Dermis lymphatic vessel endothelial cell (primary cell): ENCODE results near the gene MEPE. TPM values are rescaled to one million over a fixed set of nuclear protein-coding genes. Genes with fewer than 3 reads are reported as not detected.

Experiments used
- total RNA-seq: library from RNA; depleted of rRNA; stranded (reverse); fragments of >200 nt; gene quantifications from 2 replicates; pipeline ENCODE4 v1.2.1, GENCODE V29; 2014

The MEPE gene, protein sequence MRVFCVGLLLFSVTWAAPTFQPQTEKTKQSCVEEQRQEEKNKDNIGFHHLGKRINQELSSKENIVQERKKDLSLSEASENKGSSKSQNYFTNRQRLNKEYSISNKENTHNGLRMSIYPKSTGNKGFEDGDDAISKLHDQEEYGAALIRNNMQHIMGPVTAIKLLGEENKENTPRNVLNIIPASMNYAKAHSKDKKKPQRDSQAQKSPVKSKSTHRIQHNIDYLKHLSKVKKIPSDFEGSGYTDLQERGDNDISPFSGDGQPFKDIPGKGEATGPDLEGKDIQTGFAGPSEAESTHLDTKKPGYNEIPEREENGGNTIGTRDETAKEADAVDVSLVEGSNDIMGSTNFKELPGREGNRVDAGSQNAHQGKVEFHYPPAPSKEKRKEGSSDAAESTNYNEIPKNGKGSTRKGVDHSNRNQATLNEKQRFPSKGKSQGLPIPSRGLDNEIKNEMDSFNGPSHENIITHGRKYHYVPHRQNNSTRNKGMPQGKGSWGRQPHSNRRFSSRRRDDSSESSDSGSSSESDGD
- not detected in 2 replicates for total RNA-seq

DNA sequence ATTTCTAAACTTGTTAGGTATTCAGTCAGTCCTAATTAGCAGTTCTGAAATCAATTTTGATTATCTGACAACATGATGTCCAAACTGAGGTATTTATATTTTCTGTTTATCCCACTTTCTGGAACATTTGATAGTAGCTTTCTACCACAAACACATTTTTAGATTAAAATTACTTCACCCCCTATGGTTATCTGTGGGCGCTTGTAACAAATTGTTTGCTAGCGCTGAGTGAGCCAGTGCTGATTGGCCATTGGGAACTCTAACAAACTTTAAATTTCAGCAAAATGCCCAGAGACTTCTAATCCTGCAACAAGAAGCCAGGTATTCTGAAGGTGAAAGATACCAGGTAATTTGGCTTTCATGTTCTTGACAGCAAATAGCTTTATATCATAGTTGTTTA is at the start of gene MEPE:
MEPE (plus strand) TSS at position 301 of the 400 bp plus-strand sequence. CDS start 1,746 bp downstream, outside the sequence.

DNA sequence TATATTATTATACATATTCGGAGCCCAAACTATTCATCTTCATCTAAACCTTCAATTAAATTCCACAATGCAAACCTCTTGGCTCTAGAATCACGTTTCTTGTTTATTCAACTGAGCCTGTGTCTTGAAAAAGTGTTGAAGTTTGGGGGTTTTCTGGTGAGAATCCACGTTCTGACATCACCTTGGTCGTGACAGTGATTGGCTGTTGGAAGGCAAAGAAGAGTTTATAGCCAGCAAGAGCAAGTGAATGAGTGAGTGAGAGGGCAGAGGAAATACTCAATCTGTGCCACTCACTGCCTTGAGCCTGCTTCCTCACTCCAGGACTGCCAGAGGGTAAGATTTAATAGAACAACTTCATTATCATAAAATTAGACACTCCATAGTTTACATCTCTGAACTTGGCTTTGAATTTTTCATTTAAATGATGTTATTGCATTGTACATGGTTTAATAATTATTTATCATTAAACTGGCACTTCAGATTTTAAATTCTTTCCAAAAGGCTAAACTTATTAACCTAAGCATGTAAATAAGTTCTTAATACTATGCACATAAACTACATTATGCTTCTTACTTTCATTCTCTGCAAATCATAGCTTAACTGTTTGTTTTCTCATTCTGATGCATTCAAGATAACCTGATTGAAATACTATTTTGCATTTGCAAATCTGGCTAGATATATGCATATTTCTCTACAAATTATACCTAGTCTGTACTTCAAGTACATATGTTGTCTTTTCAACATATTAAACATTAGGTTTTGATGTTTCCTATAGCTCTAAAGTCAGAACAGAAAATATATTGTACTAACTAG is 33.3 kb upstream of the MEPE start, which contains the start of gene IBSP:
IBSP (plus strand) TSS at position 254 of the 813 bp plus-strand sequence. CDS start 2,808 bp downstream, outside the sequence.

Other genes with a start within 250 kb of the MEPE start
- not detected in 2 replicates for gene DSPP, start 224.4 kb upstream of the MEPE start, total RNA-seq
- gene DMP1, start 182.7 kb upstream of the MEPE start, total RNA-seq: not detected in 2 replicates
- gene IBSP, start 33.4 kb upstream of the MEPE start, total RNA-seq: not detected in 2 replicates
- gene SPP1, start 142.7 kb downstream of the MEPE start, total RNA-seq: not detected in 2 replicates
- 23.9 and 26.4 TPM in 2 replicates for gene PKD2, start 174.7 kb downstream of the MEPE start, total RNA-seq